Measurements from ENCODE around the gene DTNB.

Gene DTNB

GRCh38 chr2:25651782-25652455 lies 21.5 kb downstream of the DTNB start:
- no peak overlapping the region for H3K4me3 ChIP-seq (ENCODE audit: low read depth, low read length)
- no peak for TF ChIP-seq CTCF (IDR thresholded peaks at IDR 0.05; ENCODE audit: borderline replicate concordance, insufficient read depth, low read depth, low read length)

- no peak overlapping the region for H3K4me3 ChIP-seq (ENCODE audit: low read depth, low read length)
- TF ChIP-seq CTCF (IDR thresholded peaks at IDR 0.05; ENCODE audit: borderline replicate concordance, insufficient read depth, low read depth, low read length), result no peak
Observed at GRCh38 chr2:25651066-25651465, 22.3 kb downstream of the DTNB start.

GRCh38 chr2:25650256-25650655 lies 23.1 kb downstream of the DTNB start:
- no peak for TF ChIP-seq CTCF (IDR thresholded peaks at IDR 0.05; ENCODE audit: borderline replicate concordance, insufficient read depth, low read depth, low read length)
- no peak overlapping the region for H3K4me3 ChIP-seq (ENCODE audit: low read depth, low read length)

GRCh38 chr2:25649786-25650185 lies 23.6 kb downstream of the DTNB start:
- no peak for TF ChIP-seq CTCF (IDR thresholded peaks at IDR 0.05; ENCODE audit: borderline replicate concordance, insufficient read depth, low read depth, low read length)
- H3K4me3 ChIP-seq (ENCODE audit: low read depth, low read length), result no peak overlapping the region

GRCh38 chr2:25642298-25642697 lies 31.1 kb downstream of the DTNB start:
- no peak for TF ChIP-seq CTCF (IDR thresholded peaks at IDR 0.05; ENCODE audit: borderline replicate concordance, insufficient read depth, low read depth, low read length)
- no peak overlapping the region for H3K4me3 ChIP-seq (ENCODE audit: low read depth, low read length)

- H3K4me3 ChIP-seq (ENCODE audit: low read depth, low read length), result no peak overlapping the region
- no peak for TF ChIP-seq CTCF (IDR thresholded peaks at IDR 0.05; ENCODE audit: borderline replicate concordance, insufficient read depth, low read depth, low read length)
Observed at GRCh38 chr2:25639696-25640095, 33.7 kb downstream of the DTNB start.

- no peak overlapping the region for H3K4me3 ChIP-seq (ENCODE audit: low read depth, low read length)
- no peak for TF ChIP-seq CTCF (IDR thresholded peaks at IDR 0.05; ENCODE audit: borderline replicate concordance, insufficient read depth, low read depth, low read length)
Observed at GRCh38 chr2:25639131-25639530, 34.2 kb downstream of the DTNB start.

Data from GM12875 (cell line).